Liver (tissue), 9 donors: ENCODE measurements around the gene PGR. TPM values are rescaled to one million over a fixed set of nuclear protein-coding genes. Genes with fewer than 3 reads are reported as not detected.

Experiments used
- DNase-seq: peaks from one replicate; pipeline ENCODE4 v3.0.0-alpha.2; 2017; ENCODE audit warnings: low spot score
- H3K27ac ChIP-seq, 2 donors: one replicate each; pipeline ENCODE4 v1.7.0; 2013; ENCODE audit warnings: inconsistent platforms in 2 of 2, low read length in 2 of 2, control low read depth in 1 of 2, low read depth in 1 of 2, mild to moderate bottlenecking in 1 of 2
- H3K27me3 ChIP-seq, 4 donors: one replicate each; pipeline versions ENCODE4 v1.6.1 to v1.7.0; 2013; ENCODE audit warnings: low read length in 3 of 4, inconsistent platforms in 1 of 4, mild to moderate bottlenecking in 1 of 4, moderate library complexity in 1 of 4; ENCODE audit not compliant: control insufficient read depth in 4 of 4, insufficient read depth in 4 of 4
- H3K36me3 ChIP-seq, 4 donors: one replicate each; pipeline versions ENCODE4 v1.6.1 to v1.7.0; 2013; ENCODE audit warnings: low read length in 3 of 4, mild to moderate bottlenecking in 3 of 4, low read depth in 1 of 4, moderate library complexity in 1 of 4; ENCODE audit not compliant: control insufficient read depth in 4 of 4, insufficient read depth in 3 of 4
- H3K4me1 ChIP-seq, 4 donors: one replicate each; pipeline versions ENCODE4 v1.6.1 to v1.7.0; 2013; ENCODE audit warnings: low read length in 3 of 4, mild to moderate bottlenecking in 3 of 4, moderate library complexity in 1 of 4; ENCODE audit not compliant: control insufficient read depth in 4 of 4, insufficient read depth in 4 of 4
- H3K4me3 ChIP-seq, 3 donors: one replicate each; pipeline versions ENCODE4 v1.6.1 to v1.7.0; 2013; ENCODE audit warnings: low read length in 3 of 3, control low read depth in 1 of 3, low read depth in 1 of 3, mild to moderate bottlenecking in 1 of 3
- H3K9ac ChIP-seq, 2 donors: one replicate each; pipeline ENCODE4 v1.7.0; 2013; ENCODE audit warnings: low read length in 2 of 2, mild to moderate bottlenecking in 2 of 2, moderate library complexity in 2 of 2, control low read depth in 1 of 2, low read depth in 1 of 2
- H3K9me3 ChIP-seq, 4 donors: one replicate each; pipeline versions ENCODE4 v1.6.1 to v1.7.0; 2013; ENCODE audit warnings: low read length in 3 of 4; ENCODE audit not compliant: control insufficient read depth in 4 of 4
- EGR1 ChIP-seq, 2 donors: IDR thresholded peaks; 2 replicates each; pipeline ENCODE4 v1.6.1; 2016 to 2018; ENCODE audit warnings: antibody characterized with exemption in 2 of 2, low read depth in 2 of 2
- FOXA1 ChIP-seq: IDR thresholded peaks from 2 replicates; pipeline ENCODE4 v1.6.1; 2016; ENCODE audit warnings: antibody characterized with exemption
- FOXA2 ChIP-seq: IDR thresholded peaks from 2 replicates; pipeline ENCODE4 v1.6.1; 2016; ENCODE audit warnings: antibody characterized with exemption
- GABPA ChIP-seq, 2 donors: IDR thresholded peaks in 1 of 2; conservative IDR thresholded peaks in 1 of 2; 2 replicates each; pipeline ENCODE4 v1.6.1; 2016; ENCODE audit warnings: antibody characterized with exemption in 2 of 2, mild to moderate bottlenecking in 1 of 2, moderate library complexity in 1 of 2
- HNF4A ChIP-seq, 2 donors: conservative IDR thresholded peaks; 2 replicates each; pipeline ENCODE4 v1.6.1; 2016; ENCODE audit warnings: antibody characterized with exemption in 2 of 2, mild to moderate bottlenecking in 2 of 2
- HNF4G ChIP-seq: IDR thresholded peaks from 2 replicates; pipeline ENCODE4 v1.6.1; 2016; ENCODE audit warnings: antibody characterized with exemption
- JUND ChIP-seq, 2 donors: IDR thresholded peaks; 2 replicates each; pipeline ENCODE4 v1.6.1; 2016; ENCODE audit warnings: antibody characterized with exemption in 2 of 2
- NR2F2 ChIP-seq: IDR thresholded peaks from 2 replicates; pipeline ENCODE4 v1.6.1; 2016; ENCODE audit warnings: antibody characterized with exemption
- RAD21 ChIP-seq, 2 donors: IDR thresholded peaks; 2 replicates each; pipeline ENCODE4 v1.6.1; 2016; ENCODE audit warnings: antibody characterized with exemption in 2 of 2, mild to moderate bottlenecking in 2 of 2
- RXRA ChIP-seq, 2 donors: IDR thresholded peaks; 2 replicates each; pipeline ENCODE4 v1.6.1; 2017 to 2018; ENCODE audit warnings: antibody characterized with exemption in 2 of 2, mild to moderate bottlenecking in 1 of 2
- SP1 ChIP-seq: IDR thresholded peaks from 2 replicates; pipeline ENCODE4 v1.6.1; 2018; ENCODE audit warnings: antibody characterized with exemption, mild to moderate bottlenecking
- TAF1 ChIP-seq: conservative IDR thresholded peaks from 2 replicates; pipeline ENCODE4 v1.6.1; 2016; ENCODE audit warnings: antibody characterized with exemption, mild to moderate bottlenecking
- YY1 ChIP-seq: IDR thresholded peaks from 2 replicates; pipeline ENCODE4 v1.6.1; 2016; ENCODE audit warnings: antibody characterized with exemption, mild to moderate bottlenecking
- WGBS: extraction: QIAGEN DNeasy Blood & Tissue Kit; methylation state at CpG from one replicate; pipeline ENCODE4 v1.1.7; 2013; 5-methylcytosine and 5-hydroxymethylcytosine counted together
- polyA plus RNA-seq, 2 donors: library from polyadenylated mRNA; stranded (reverse) in 1 of 2; unstranded in 1 of 2; fragments of 200-250 nt in 1 of 2; fragments of >200 nt in 1 of 2; fragmentation: Nextera tagmentation in 1 of 2; extraction: Ambion mirVana in 1 of 2; gene quantifications; one replicate each; pipeline versions ENCODE4 v1.2.1 to v1.2.3, GENCODE V29; 2013 to 2015
- total RNA-seq, 2 donors: library from RNA; depleted of rRNA; stranded (reverse); fragments of >200 nt; gene quantifications; one replicate each; pipeline ENCODE4 v1.2.3, GENCODE V29; 2014
- TF ChIP-seq, protein P1 (sequence below): fragments of 150-350 bp; IDR thresholded peaks from 2 replicates; pipeline ENCODE4 v1.5.1; 2017; ENCODE audit warnings: improper control_type of control experiment, low read depth, low read length; ENCODE audit not compliant: missing input control
- TF ChIP-seq, protein P2 (sequence below): IDR thresholded peaks from 2 replicates; pipeline ENCODE4 v1.6.1; 2016; ENCODE audit warnings: antibody characterized with exemption
- TF ChIP-seq, protein P3 (sequence below): IDR thresholded peaks from 2 replicates; pipeline ENCODE4 v1.6.1; 2016; ENCODE audit warnings: antibody characterized with exemption, mild to moderate bottlenecking
- TF ChIP-seq, protein P4 (sequence below): IDR thresholded peaks from 2 replicates; pipeline ENCODE4 v1.6.1; 2016; ENCODE audit warnings: antibody characterized with exemption
- TF ChIP-seq, protein P5 (sequence below): IDR thresholded peaks from 2 replicates; pipeline ENCODE4 v1.6.1; 2016; ENCODE audit warnings: antibody characterized with exemption
- donor health status: healthy.
- donor health status: healthy.
- donor health status: healthy.
- donor health status: healthy.
- donor health status: healthy.

The PGR gene
- total and polyA plus RNA-seq, 4 donors = 0.04 to 0.17 (median 0.16) TPM; not detected in 1

DNA sequence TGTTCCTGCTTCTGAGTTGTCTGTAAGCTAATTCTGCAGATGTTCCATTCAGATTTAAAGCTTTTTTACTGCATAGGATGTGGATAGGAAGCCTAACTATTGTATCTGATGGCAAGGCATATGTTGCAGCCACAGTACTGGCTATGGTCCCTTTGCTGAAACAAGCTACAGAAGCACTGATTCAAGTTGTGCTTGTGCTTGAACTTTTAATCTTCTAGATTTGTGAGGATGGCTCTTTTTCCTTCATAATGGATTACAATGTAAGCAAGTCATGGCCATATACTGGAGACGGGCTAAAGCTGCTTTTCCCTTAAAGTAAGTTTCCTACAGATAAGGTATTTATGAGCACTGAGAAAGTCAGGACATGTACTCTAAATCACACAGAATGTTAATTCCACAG lies 138.7 kb downstream of the PGR start:
- Histone ChIP-seq H3K9me3 (no peaks in the 10 kb centered on the region), H3K4me3 (no peak overlapping the region), H3K27ac (no peak overlapping the region), H3K27me3 (no peaks in the 10 kb centered on the region), H3K9ac (no peak overlapping the region), H3K4me1 (peaks cover 0 to 1% (median 0%) of the 10 kb centered on the region in 4 donors), H3K36me3 (peaks cover 0 to 4% (median 0%) of the 10 kb centered on the region in 4 donors)
- no peak for TF ChIP-seq HNF4G
- no peak for TF ChIP-seq RXRA (IDR thresholded peaks at IDR 0.05)
- TF ChIP-seq, protein P1, sequence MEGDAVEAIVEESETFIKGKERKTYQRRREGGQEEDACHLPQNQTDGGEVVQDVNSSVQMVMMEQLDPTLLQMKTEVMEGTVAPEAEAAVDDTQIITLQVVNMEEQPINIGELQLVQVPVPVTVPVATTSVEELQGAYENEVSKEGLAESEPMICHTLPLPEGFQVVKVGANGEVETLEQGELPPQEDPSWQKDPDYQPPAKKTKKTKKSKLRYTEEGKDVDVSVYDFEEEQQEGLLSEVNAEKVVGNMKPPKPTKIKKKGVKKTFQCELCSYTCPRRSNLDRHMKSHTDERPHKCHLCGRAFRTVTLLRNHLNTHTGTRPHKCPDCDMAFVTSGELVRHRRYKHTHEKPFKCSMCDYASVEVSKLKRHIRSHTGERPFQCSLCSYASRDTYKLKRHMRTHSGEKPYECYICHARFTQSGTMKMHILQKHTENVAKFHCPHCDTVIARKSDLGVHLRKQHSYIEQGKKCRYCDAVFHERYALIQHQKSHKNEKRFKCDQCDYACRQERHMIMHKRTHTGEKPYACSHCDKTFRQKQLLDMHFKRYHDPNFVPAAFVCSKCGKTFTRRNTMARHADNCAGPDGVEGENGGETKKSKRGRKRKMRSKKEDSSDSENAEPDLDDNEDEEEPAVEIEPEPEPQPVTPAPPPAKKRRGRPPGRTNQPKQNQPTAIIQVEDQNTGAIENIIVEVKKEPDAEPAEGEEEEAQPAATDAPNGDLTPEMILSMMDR = no peak
- TF ChIP-seq RAD21 (IDR thresholded peaks at IDR 0.05) = no peak
- no peak for TF ChIP-seq SP1
- TF ChIP-seq TAF1 = no peak
- TF ChIP-seq, protein P2, sequence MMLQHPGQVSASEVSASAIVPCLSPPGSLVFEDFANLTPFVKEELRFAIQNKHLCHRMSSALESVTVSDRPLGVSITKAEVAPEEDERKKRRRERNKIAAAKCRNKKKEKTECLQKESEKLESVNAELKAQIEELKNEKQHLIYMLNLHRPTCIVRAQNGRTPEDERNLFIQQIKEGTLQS = no peak
- no peak for TF ChIP-seq FOXA1
- no peak for TF ChIP-seq YY1
- TF ChIP-seq GABPA (IDR thresholded peaks at IDR 0.05 in 1 of 2, conservative IDR thresholded peaks at IDR 0.05 in 1 of 2) = no peak
- no peak for TF ChIP-seq JUND (IDR thresholded peaks at IDR 0.05)
- TF ChIP-seq, protein P3, sequence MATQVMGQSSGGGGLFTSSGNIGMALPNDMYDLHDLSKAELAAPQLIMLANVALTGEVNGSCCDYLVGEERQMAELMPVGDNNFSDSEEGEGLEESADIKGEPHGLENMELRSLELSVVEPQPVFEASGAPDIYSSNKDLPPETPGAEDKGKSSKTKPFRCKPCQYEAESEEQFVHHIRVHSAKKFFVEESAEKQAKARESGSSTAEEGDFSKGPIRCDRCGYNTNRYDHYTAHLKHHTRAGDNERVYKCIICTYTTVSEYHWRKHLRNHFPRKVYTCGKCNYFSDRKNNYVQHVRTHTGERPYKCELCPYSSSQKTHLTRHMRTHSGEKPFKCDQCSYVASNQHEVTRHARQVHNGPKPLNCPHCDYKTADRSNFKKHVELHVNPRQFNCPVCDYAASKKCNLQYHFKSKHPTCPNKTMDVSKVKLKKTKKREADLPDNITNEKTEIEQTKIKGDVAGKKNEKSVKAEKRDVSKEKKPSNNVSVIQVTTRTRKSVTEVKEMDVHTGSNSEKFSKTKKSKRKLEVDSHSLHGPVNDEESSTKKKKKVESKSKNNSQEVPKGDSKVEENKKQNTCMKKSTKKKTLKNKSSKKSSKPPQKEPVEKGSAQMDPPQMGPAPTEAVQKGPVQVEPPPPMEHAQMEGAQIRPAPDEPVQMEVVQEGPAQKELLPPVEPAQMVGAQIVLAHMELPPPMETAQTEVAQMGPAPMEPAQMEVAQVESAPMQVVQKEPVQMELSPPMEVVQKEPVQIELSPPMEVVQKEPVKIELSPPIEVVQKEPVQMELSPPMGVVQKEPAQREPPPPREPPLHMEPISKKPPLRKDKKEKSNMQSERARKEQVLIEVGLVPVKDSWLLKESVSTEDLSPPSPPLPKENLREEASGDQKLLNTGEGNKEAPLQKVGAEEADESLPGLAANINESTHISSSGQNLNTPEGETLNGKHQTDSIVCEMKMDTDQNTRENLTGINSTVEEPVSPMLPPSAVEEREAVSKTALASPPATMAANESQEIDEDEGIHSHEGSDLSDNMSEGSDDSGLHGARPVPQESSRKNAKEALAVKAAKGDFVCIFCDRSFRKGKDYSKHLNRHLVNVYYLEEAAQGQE = no peak
- TF ChIP-seq FOXA2 = no peak
- TF ChIP-seq NR2F2 = no peak
- TF ChIP-seq EGR1 (IDR thresholded peaks at IDR 0.05; ENCODE audit: low read depth in 2 of 2) = no peak
- TF ChIP-seq, protein P4, sequence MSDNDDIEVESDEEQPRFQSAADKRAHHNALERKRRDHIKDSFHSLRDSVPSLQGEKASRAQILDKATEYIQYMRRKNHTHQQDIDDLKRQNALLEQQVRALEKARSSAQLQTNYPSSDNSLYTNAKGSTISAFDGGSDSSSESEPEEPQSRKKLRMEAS = no peak
- TF ChIP-seq, protein P5, sequence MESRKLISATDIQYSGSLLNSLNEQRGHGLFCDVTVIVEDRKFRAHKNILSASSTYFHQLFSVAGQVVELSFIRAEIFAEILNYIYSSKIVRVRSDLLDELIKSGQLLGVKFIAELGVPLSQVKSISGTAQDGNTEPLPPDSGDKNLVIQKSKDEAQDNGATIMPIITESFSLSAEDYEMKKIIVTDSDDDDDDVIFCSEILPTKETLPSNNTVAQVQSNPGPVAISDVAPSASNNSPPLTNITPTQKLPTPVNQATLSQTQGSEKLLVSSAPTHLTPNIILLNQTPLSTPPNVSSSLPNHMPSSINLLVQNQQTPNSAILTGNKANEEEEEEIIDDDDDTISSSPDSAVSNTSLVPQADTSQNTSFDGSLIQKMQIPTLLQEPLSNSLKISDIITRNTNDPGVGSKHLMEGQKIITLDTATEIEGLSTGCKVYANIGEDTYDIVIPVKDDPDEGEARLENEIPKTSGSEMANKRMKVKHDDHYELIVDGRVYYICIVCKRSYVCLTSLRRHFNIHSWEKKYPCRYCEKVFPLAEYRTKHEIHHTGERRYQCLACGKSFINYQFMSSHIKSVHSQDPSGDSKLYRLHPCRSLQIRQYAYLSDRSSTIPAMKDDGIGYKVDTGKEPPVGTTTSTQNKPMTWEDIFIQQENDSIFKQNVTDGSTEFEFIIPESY = no peak
- TF ChIP-seq HNF4A (conservative IDR thresholded peaks at IDR 0.05) = no peak
- 94% methylated on average over 1 of the region's 1 CpG for WGBS
- no peak for DNase-seq
